ENCODE data around the gene MSI2. TPM values are rescaled to one million over a fixed set of nuclear protein-coding genes. Genes with fewer than 3 reads are reported as not detected.

The MSI2 gene
- polyA plus RNA-seq, 1 of the 3 experiments (the other 2 are of a cell fraction): 24.1 TPM

DNA sequence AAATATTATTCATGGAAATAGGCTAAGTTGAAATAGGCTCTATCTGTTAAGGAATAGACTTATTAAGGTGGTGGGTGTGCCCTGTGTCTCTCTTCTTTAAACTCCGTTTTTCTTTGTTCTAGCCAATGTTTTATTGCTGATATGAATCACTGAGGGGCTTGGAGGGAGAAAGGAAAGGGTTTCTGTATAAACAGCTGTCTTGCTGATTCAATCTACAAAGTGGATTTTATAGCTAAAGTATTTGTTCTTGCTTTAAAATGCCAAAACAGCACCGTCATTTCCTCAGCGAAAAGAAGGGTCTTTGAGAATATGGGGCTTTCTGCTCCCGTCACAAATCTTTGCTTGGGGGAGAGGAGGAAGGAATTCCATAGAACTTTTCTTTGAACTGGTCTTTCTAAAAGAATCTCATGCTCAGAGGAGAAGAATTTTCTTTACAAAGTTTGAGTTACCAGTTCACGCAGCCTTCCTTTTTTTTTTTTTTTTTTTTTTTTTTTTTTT lies 39.3 kb downstream of the MSI2 start:
- Histone ChIP-seq H3K4me1 (ENCODE audit: control insufficient read depth in 1 of 2, insufficient read depth in 2 of 2, low read depth in 1 of 2, low read length in 1 of 2) (peaks cover 24 to 47% of the 10 kb centered on the region in 2 experiments), H2AFZ (ENCODE audit: low read depth) (0 out of 2 replicates have a peak overlapping the region, but pooled peaks have one; percentile 8), H3K36me3 (replicated peaks in 1 of 2; ENCODE audit: control insufficient read depth in 1 of 2, insufficient read depth in 2 of 2, low read length in 1 of 2) (peaks cover 27 to 34% of the 10 kb centered on the region in 2 experiments), H3K9me3 (peaks cover 8% of the 10 kb centered on the region; the same call in 1 of the 2 replicates), H3K9ac (peak overlapping the region; percentile 47), H3K9me2 (no peaks in the 10 kb centered on the region), H3K4me3 (ENCODE audit: low read depth in 2 of 2, low read length in 1 of 2) (peak overlapping the region; percentile 0 to 35; a peak in 2 of 4 replicates), H3K79me2 (ENCODE audit: insufficient read depth) (peaks cover 11% of the 10 kb centered on the region; the same call in 1 of the 2 replicates), H4K20me1 (ENCODE audit: insufficient read depth) (no peaks in the 10 kb centered on the region), H3K4me2 (peak overlapping the region; percentile 71), H3F3A (replicated peaks; ENCODE audit: insufficient read depth) (peaks cover 23% of the 10 kb centered on the region), H3K27me3 (ENCODE audit: insufficient read depth) (no peaks in the 10 kb centered on the region), H3K27ac (ENCODE audit: low read depth in 2 of 2, low read length in 1 of 2) (peak overlapping the region; percentile 64 to 80)
- ChIA-PET CTCF (interaction anchor here (1.2 kb wide), 1 partner anchor 35 kb away, joined by 3 read pairs; no protein-coding TSS in a partner anchor), POLR2A (interaction anchor here (0.9 kb wide), 1 partner anchor 68 kb away, joined by 3 read pairs; no protein-coding TSS in a partner anchor)
- WGBS (ENCODE audit: low lambda C conversion rate): 36% methylated on average over 5 of the region's 5 CpGs
- no peak for DNase-seq
- peak; percentile 53 for TF ChIP-seq TCF12 (IDR thresholded peaks at IDR 0.05)
- no peak for TF ChIP-seq POLR2AphosphoS5 (IDR thresholded peaks at IDR 0.05; ENCODE audit: low read depth, low read length)
- no peak for TF ChIP-seq YY1 (IDR thresholded peaks at IDR 0.05; ENCODE audit: low read depth)
- TF ChIP-seq, protein P1, sequence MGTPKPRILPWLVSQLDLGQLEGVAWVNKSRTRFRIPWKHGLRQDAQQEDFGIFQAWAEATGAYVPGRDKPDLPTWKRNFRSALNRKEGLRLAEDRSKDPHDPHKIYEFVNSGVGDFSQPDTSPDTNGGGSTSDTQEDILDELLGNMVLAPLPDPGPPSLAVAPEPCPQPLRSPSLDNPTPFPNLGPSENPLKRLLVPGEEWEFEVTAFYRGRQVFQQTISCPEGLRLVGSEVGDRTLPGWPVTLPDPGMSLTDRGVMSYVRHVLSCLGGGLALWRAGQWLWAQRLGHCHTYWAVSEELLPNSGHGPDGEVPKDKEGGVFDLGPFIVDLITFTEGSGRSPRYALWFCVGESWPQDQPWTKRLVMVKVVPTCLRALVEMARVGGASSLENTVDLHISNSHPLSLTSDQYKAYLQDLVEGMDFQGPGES (IDR thresholded peaks at IDR 0.05; ENCODE audit: low read depth, low read length): no peak
- TF ChIP-seq SIN3A (IDR thresholded peaks at IDR 0.05; ENCODE audit: borderline replicate concordance, low read depth, low read length): no peak
- TF ChIP-seq, protein P2, sequence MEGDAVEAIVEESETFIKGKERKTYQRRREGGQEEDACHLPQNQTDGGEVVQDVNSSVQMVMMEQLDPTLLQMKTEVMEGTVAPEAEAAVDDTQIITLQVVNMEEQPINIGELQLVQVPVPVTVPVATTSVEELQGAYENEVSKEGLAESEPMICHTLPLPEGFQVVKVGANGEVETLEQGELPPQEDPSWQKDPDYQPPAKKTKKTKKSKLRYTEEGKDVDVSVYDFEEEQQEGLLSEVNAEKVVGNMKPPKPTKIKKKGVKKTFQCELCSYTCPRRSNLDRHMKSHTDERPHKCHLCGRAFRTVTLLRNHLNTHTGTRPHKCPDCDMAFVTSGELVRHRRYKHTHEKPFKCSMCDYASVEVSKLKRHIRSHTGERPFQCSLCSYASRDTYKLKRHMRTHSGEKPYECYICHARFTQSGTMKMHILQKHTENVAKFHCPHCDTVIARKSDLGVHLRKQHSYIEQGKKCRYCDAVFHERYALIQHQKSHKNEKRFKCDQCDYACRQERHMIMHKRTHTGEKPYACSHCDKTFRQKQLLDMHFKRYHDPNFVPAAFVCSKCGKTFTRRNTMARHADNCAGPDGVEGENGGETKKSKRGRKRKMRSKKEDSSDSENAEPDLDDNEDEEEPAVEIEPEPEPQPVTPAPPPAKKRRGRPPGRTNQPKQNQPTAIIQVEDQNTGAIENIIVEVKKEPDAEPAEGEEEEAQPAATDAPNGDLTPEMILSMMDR (IDR thresholded peaks at IDR 0.05): no peak
- no peak for TF ChIP-seq CHD2 (IDR thresholded peaks at IDR 0.05; ENCODE audit: low read length, partially characterized antibody)
- TF ChIP-seq EZH2phosphoT487 (IDR thresholded peaks at IDR 0.05; ENCODE audit: borderline replicate concordance, low read depth): no peak
- peak; percentile 50; the same call in 1 of the 2 replicates for TF ChIP-seq JUND (IDR thresholded peaks at IDR 0.05)
- TF ChIP-seq EP300 (IDR thresholded peaks at IDR 0.05; ENCODE audit: borderline replicate concordance in 1 of 2, low read depth in 1 of 2, low read length in 1 of 2): no peak; a peak in 1 of 4 replicates
- TF ChIP-seq RCOR1 (IDR thresholded peaks at IDR 0.05; ENCODE audit: low read length): no peak
- TF ChIP-seq, protein P3, sequence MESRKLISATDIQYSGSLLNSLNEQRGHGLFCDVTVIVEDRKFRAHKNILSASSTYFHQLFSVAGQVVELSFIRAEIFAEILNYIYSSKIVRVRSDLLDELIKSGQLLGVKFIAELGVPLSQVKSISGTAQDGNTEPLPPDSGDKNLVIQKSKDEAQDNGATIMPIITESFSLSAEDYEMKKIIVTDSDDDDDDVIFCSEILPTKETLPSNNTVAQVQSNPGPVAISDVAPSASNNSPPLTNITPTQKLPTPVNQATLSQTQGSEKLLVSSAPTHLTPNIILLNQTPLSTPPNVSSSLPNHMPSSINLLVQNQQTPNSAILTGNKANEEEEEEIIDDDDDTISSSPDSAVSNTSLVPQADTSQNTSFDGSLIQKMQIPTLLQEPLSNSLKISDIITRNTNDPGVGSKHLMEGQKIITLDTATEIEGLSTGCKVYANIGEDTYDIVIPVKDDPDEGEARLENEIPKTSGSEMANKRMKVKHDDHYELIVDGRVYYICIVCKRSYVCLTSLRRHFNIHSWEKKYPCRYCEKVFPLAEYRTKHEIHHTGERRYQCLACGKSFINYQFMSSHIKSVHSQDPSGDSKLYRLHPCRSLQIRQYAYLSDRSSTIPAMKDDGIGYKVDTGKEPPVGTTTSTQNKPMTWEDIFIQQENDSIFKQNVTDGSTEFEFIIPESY (IDR thresholded peaks at IDR 0.05; ENCODE audit: borderline replicate concordance, low read depth): no peak
- TF ChIP-seq ELF1 (IDR thresholded peaks at IDR 0.05): no peak
- TF ChIP-seq NRF1 (IDR thresholded peaks at IDR 0.05; ENCODE audit: low read depth, low read length): no peak
- TF ChIP-seq, protein P4, sequence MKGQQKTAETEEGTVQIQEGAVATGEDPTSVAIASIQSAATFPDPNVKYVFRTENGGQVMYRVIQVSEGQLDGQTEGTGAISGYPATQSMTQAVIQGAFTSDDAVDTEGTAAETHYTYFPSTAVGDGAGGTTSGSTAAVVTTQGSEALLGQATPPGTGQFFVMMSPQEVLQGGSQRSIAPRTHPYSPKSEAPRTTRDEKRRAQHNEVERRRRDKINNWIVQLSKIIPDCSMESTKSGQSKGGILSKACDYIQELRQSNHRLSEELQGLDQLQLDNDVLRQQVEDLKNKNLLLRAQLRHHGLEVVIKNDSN (IDR thresholded peaks at IDR 0.05; ENCODE audit: borderline replicate concordance, low read depth): no peak
- TF ChIP-seq MEF2A (IDR thresholded peaks at IDR 0.05; ENCODE audit: borderline replicate concordance, low read depth): no peak
- TF ChIP-seq, protein P5, sequence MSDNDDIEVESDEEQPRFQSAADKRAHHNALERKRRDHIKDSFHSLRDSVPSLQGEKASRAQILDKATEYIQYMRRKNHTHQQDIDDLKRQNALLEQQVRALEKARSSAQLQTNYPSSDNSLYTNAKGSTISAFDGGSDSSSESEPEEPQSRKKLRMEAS (IDR thresholded peaks at IDR 0.05; ENCODE audit: low read depth): no peak
- no peak; the same call in 1 of the 2 replicates for TF ChIP-seq FOXM1 (IDR thresholded peaks at IDR 0.05; ENCODE audit: low read depth)
- no peak; the same call in 1 of the 2 replicates for TF ChIP-seq NFIC (IDR thresholded peaks at IDR 0.05; ENCODE audit: borderline replicate concordance)
- no peak for TF ChIP-seq RXRA (IDR thresholded peaks at IDR 0.05; ENCODE audit: borderline replicate concordance, low read depth)
- no peak for TF ChIP-seq SMC3 (IDR thresholded peaks at IDR 0.05; ENCODE audit: low read depth, low read length)
- no peak for TF ChIP-seq RFX5 (IDR thresholded peaks at IDR 0.05; ENCODE audit: low read length)
- TF ChIP-seq, protein P6, sequence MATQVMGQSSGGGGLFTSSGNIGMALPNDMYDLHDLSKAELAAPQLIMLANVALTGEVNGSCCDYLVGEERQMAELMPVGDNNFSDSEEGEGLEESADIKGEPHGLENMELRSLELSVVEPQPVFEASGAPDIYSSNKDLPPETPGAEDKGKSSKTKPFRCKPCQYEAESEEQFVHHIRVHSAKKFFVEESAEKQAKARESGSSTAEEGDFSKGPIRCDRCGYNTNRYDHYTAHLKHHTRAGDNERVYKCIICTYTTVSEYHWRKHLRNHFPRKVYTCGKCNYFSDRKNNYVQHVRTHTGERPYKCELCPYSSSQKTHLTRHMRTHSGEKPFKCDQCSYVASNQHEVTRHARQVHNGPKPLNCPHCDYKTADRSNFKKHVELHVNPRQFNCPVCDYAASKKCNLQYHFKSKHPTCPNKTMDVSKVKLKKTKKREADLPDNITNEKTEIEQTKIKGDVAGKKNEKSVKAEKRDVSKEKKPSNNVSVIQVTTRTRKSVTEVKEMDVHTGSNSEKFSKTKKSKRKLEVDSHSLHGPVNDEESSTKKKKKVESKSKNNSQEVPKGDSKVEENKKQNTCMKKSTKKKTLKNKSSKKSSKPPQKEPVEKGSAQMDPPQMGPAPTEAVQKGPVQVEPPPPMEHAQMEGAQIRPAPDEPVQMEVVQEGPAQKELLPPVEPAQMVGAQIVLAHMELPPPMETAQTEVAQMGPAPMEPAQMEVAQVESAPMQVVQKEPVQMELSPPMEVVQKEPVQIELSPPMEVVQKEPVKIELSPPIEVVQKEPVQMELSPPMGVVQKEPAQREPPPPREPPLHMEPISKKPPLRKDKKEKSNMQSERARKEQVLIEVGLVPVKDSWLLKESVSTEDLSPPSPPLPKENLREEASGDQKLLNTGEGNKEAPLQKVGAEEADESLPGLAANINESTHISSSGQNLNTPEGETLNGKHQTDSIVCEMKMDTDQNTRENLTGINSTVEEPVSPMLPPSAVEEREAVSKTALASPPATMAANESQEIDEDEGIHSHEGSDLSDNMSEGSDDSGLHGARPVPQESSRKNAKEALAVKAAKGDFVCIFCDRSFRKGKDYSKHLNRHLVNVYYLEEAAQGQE (IDR thresholded peaks at IDR 0.05; ENCODE audit: low read depth, low read length): no peak
- no peak for TF ChIP-seq GABPA (IDR thresholded peaks at IDR 0.05; ENCODE audit: low read depth)
- peak; percentile 53; the same call in 1 of the 2 replicates for TF ChIP-seq GATA2 (CRISPR knock-in tag; IDR thresholded peaks at IDR 0.05)
